ENCODE data around the gene FIG4. TPM values are rescaled to one million over a fixed set of nuclear protein-coding genes. Genes with fewer than 3 reads are reported as not detected.
"Not testable (repeated sequence)": the region's sequence is repeated elsewhere in the genome, so short reads cannot be mapped to it uniquely, and the experiment has no call there.

FIG4 gene
- total RNA-seq, 2 donors from 2014 or later: 20.8 to 22.6 TPM

DNA sequence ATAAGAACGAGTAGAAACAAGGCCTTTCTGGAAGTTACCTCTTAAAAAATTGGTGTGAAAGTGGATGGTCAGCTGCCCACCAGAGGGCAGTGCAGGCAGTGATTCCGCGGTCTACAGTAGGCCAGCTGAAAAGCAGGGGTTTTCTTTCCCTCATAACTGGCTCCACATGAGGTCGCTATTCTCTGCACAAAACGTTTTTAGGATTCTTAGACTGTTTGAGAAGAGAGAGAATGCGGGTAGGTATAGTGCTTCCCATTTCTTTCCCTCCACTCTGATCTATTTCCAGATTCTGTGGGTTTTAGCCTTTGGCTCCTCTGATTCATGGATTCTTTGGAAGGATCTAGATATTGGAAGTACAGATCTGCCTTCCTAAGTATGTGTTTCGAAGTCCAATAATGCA lies 14.2 kb downstream of the FIG4 start:
- no peaks in the 10 kb centered on the region for H3K27me3 ChIP-seq (ENCODE audit: control insufficient read depth, insufficient read depth, low read length, poor library complexity, severe bottlenecking)
- H3K27ac Mint-ChIP-seq: no peak overlapping the region
- H3K4me1 Mint-ChIP-seq: peaks cover 28% of the 10 kb centered on the region
- no peak overlapping the region for H3K27ac ChIP-seq (ENCODE audit: low read depth, low read length)
- H3K4me3 ChIP-seq (ENCODE audit: low read length): no peak overlapping the region
- H3K27me3 Mint-ChIP-seq (ENCODE audit: insufficient read depth): no peaks in the 10 kb centered on the region
- no peak overlapping the region for H3K9ac ChIP-seq (ENCODE audit: extremely low read depth, low read length, poor library complexity, severe bottlenecking)
- WGBS, 2 experiments (ENCODE audit: insufficient coverage in 1 of 2, insufficient read length in 1 of 2): 0 to 21% methylated on average over 3 to 7 of the region's 7 CpGs
- TF ChIP-seq, protein P1, sequence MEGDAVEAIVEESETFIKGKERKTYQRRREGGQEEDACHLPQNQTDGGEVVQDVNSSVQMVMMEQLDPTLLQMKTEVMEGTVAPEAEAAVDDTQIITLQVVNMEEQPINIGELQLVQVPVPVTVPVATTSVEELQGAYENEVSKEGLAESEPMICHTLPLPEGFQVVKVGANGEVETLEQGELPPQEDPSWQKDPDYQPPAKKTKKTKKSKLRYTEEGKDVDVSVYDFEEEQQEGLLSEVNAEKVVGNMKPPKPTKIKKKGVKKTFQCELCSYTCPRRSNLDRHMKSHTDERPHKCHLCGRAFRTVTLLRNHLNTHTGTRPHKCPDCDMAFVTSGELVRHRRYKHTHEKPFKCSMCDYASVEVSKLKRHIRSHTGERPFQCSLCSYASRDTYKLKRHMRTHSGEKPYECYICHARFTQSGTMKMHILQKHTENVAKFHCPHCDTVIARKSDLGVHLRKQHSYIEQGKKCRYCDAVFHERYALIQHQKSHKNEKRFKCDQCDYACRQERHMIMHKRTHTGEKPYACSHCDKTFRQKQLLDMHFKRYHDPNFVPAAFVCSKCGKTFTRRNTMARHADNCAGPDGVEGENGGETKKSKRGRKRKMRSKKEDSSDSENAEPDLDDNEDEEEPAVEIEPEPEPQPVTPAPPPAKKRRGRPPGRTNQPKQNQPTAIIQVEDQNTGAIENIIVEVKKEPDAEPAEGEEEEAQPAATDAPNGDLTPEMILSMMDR (conservative IDR thresholded peaks at IDR 0.05): peak; percentile 99
- no peaks in the 10 kb centered on the region for H3K36me3 ChIP-seq (ENCODE audit: control insufficient read depth, insufficient read depth, low read length)
- H3K36me3 Mint-ChIP-seq (ENCODE audit: low read depth): peaks cover 19% of the 10 kb centered on the region
- no peaks in the 10 kb centered on the region for H3K4me1 ChIP-seq (ENCODE audit: control insufficient read depth, insufficient read depth, low read length)
- H3K9me3 Mint-ChIP-seq: peaks cover 25% of the 10 kb centered on the region
- H3K9me3 ChIP-seq (ENCODE audit: control insufficient read depth, low read length): peaks cover 13% of the 10 kb centered on the region
- DNase-seq: peak; percentile 92
- no peak overlapping the region for H3K4me3 Mint-ChIP-seq

DNA sequence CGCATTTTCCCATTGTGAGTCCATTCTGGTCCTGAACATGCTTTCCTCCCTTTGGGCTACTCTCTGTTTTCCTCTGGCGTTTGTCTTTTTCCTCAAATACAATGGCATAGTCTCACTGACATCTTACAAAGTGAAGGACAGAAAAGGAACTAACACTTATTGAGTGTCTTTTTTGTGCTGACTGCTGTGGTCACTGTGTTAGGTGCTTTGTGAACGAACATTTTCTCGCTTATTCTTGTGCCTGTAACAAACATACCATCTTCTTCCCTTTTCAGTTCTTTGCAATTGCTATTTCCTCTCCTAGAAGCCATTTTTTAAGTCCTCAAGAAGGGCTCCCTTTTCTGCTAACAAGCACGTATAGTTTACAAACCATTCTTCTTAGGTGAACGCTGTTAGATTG lies 15.4 kb downstream of the FIG4 start:
- Histone ChIP-seq H3K4me1 (ENCODE audit: control insufficient read depth, insufficient read depth, low read length) (no peaks in the 10 kb centered on the region), H3K4me3 (ENCODE audit: low read length) (no peak overlapping the region), H3K27ac (ENCODE audit: low read depth, low read length) (no peak overlapping the region), H3K9me3 (ENCODE audit: control insufficient read depth, low read length) (peaks cover 13% of the 10 kb centered on the region), H3K27me3 (ENCODE audit: control insufficient read depth, insufficient read depth, low read length, poor library complexity, severe bottlenecking) (no peaks in the 10 kb centered on the region), H3K36me3 (ENCODE audit: control insufficient read depth, insufficient read depth, low read length) (no peaks in the 10 kb centered on the region), H3K9ac (ENCODE audit: extremely low read depth, low read length, poor library complexity, severe bottlenecking) (no peak overlapping the region)
- Mint-ChIP-seq H3K4me3 (no peak overlapping the region), H3K27me3 (ENCODE audit: insufficient read depth) (no peaks in the 10 kb centered on the region), H3K36me3 (ENCODE audit: low read depth) (peaks cover 19% of the 10 kb centered on the region), H3K27ac (no peak overlapping the region), H3K4me1 (peaks cover 27% of the 10 kb centered on the region), H3K9me3 (peaks cover 31% of the 10 kb centered on the region)
- no peak for DNase-seq
- TF ChIP-seq, protein P1 (conservative IDR thresholded peaks at IDR 0.05): no peak
- WGBS, 2 experiments (ENCODE audit: insufficient coverage in 1 of 2, insufficient read length in 1 of 2): 92 to 95% methylated on average over 4 to 6 of the region's 6 CpGs

DNA sequence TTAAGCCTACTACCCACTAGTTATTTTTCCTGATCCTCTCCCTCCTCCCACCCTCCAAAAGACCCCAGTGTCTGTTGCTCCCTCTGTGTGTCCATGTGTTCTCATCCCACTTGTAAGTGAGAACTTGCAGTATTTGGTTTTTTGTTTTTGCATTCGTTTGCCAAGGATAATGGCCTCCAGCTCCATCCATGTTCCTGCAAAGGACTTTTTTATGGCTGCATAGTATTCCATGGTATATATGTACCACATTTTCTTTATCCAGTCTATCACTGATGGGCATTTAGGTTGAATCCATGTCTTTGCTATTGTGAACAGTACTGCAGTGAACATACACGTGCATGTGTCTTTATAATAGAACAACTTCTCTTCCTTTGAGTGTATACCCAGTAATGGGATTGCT lies 17.0 kb downstream of the FIG4 start:
- not testable (repeated sequence) for H3K27ac ChIP-seq (ENCODE audit: low read depth, low read length); H3K4me3 ChIP-seq (ENCODE audit: low read length); H3K27me3 Mint-ChIP-seq (ENCODE audit: insufficient read depth); H3K4me1 ChIP-seq (ENCODE audit: control insufficient read depth, insufficient read depth, low read length); H3K4me3 Mint-ChIP-seq; H3K27me3 ChIP-seq (ENCODE audit: control insufficient read depth, insufficient read depth, low read length, poor library complexity, severe bottlenecking); H3K9ac ChIP-seq (ENCODE audit: extremely low read depth, low read length, poor library complexity, severe bottlenecking); DNase-seq; H3K27ac Mint-ChIP-seq; H3K36me3 ChIP-seq (ENCODE audit: control insufficient read depth, insufficient read depth, low read length)
- Mint-ChIP-seq H3K36me3 (ENCODE audit: low read depth) (peaks cover 19% of the 10 kb centered on the region), H3K9me3 (peaks cover 31% of the 10 kb centered on the region), H3K4me1 (peaks cover 14% of the 10 kb centered on the region)
- peaks cover 13% of the 10 kb centered on the region for H3K9me3 ChIP-seq (ENCODE audit: control insufficient read depth, low read length)
- 87 to 92% methylated on average over 2 of the region's 2 CpGs for WGBS, 2 experiments (ENCODE audit: insufficient coverage in 1 of 2, insufficient read length in 1 of 2)

DNA sequence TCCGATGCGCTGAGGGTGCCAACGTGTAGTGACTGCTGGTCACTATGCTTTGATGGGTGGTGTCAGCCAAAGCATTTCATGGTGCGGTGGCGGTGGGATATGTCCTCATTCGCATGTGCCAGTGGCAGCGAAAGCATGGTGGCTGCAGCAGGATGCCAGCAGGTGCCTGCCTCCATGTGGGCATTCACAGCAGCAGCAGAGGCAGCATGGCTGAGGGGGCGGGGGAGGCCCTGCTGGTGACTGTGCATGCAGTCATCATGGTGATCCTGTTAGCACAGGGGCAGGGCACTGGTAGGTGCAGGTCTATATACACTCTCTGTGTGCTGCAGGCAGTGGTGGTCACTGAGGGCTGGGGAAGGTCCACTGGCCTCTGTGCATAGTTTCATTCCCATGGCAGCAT lies 22.0 kb downstream of the FIG4 start:
- H3K9ac ChIP-seq (ENCODE audit: extremely low read depth, low read length, poor library complexity, severe bottlenecking): no peak overlapping the region
- TF ChIP-seq, protein P1 (conservative IDR thresholded peaks at IDR 0.05): no peak
- H3K4me1 ChIP-seq (ENCODE audit: control insufficient read depth, insufficient read depth, low read length): no peaks in the 10 kb centered on the region
- H3K9me3 Mint-ChIP-seq: peaks cover 28% of the 10 kb centered on the region
- no peaks in the 10 kb centered on the region for H3K27me3 Mint-ChIP-seq (ENCODE audit: insufficient read depth)
- no peaks in the 10 kb centered on the region for H3K27me3 ChIP-seq (ENCODE audit: control insufficient read depth, insufficient read depth, low read length, poor library complexity, severe bottlenecking)
- whole genome bisulfite sequencing, 2 experiments (ENCODE audit: insufficient coverage in 1 of 2, insufficient read length in 1 of 2): 95 to 100% methylated on average over 2 to 8 of the region's 8 CpGs
- peaks cover 20% of the 10 kb centered on the region for H3K36me3 Mint-ChIP-seq (ENCODE audit: low read depth)
- no peak for DNase-seq
- H3K9me3 ChIP-seq (ENCODE audit: control insufficient read depth, low read length): peaks cover 11% of the 10 kb centered on the region
- no peak overlapping the region for H3K4me3 Mint-ChIP-seq
- no peak overlapping the region for H3K4me3 ChIP-seq (ENCODE audit: low read length)
- no peaks in the 10 kb centered on the region for H3K4me1 Mint-ChIP-seq
- H3K27ac Mint-ChIP-seq: no peak overlapping the region
- no peaks in the 10 kb centered on the region for H3K36me3 ChIP-seq (ENCODE audit: control insufficient read depth, insufficient read depth, low read length)
- H3K27ac ChIP-seq (ENCODE audit: low read depth, low read length): no peak overlapping the region

Data from endodermal cell (in vitro differentiated cells).